GM18508 (cell line): ENCODE measurements around the gene RHOH.
"Not testable (repeated sequence)": the region's sequence is repeated elsewhere in the genome, so short reads cannot be mapped to it uniquely, and the experiment has no call there.

Source experiments
- ATAC-seq: cut with Tn5 transposase; IDR thresholded peaks from one replicate; pipeline ENCODE4 v1.9.1; 2021; ENCODE audit warnings: moderate number of reproducible peaks; ENCODE audit not compliant: insufficient read depth, unreplicated experiment

RHOH gene

DNA sequence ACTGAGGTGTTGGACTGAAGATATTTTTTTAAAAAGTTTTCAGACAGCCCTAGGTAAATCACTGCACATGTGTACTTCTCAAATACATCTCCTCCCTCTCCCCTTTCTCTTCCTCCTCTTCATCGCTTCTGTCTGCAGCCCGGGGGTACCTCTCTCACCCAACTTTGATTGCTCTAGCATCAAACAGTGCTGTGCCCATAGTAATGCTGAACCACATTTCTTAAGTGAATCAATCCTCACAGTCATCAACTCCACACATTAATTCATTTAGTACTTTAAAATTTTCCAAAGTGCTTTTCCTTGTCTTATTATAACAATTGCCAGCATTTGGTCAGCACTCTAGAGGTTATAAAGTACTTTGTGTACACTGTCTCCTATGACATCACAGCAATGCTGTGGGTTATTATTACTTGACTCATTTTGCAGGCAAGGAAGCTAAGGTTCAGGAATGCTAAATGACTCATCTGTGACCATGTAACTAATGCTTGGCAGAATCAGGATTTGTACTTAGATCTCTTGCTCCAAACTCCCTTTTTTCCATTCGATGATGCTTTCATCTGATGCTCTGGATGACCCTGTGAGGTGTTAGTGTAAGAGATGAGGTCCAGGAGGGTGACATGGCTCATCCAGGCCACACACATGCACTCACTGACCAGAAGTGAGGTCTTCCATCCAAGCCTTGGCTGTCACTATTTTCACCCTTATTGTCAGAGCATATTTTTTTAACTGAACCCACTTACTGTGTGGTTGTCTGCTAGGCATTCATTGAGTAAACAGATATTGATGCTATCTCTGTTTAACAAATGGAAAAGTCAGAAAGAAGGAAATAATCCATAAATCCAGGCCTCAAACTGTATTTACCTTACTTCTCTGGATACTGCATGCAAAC is 58.8 kb downstream of the RHOH start:
- no peak for ATAC-seq

DNA sequence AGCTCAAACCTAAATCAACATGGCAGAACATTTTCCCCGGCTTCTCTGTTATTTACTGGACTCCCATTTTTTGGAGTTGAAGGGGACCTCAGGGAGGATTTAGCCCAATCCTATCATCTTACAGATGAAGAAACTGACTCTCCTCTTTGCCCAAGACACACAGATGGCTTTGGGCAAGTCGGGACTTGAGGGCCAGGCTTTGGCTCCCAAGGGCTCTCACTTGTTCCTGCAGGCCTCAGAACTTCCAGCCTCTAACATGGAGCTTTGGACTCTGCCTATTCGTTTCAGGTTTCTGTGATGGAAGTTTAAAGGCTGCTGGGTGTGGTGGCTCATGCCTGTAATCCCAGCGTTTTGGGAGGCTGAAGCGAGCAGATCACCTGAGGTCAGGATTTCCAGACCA is 59.5 kb downstream of the RHOH start:
- ATAC-seq = no peak

DNA sequence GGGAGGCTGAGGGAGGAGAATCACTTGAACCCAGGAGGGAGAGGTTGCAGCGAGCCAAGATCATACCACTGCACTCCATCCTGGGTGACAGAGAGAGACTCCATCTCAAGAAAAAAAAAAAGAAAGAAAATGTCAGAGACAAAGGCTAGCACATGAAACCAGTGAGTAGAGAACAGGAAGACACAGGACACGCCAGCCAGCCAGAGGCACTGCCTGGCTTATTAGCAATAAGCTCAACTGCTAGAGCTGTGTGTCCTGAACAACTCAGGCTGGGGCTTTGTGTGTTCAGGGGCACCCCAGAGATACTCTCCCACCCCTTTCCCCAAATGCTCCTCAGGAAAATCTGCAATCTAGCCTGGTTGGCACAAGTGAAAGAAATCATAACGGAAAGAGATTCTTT is 60.0 kb downstream of the RHOH start:
- ATAC-seq = no peak

DNA sequence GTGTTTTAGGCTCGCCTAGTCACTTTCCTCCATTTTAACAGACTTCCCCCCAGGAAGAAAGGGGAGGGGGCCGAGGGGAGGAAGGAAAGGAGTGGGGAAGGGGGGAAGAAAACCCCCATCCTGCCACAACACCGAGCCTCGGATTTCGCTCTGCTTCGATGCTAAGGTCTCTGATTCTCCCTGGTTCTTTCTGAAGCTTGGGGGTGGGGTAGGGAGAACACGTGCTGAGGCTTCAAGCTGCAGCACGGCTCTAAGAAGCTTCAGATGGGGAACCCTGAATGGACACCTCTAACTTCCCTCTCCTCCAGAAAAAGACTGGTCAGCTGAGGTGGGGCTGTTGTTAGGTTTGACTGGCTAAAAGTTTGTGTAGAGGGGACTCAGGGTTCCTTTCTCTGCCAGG is 61.8 kb downstream of the RHOH start:
- no peak for ATAC-seq

DNA sequence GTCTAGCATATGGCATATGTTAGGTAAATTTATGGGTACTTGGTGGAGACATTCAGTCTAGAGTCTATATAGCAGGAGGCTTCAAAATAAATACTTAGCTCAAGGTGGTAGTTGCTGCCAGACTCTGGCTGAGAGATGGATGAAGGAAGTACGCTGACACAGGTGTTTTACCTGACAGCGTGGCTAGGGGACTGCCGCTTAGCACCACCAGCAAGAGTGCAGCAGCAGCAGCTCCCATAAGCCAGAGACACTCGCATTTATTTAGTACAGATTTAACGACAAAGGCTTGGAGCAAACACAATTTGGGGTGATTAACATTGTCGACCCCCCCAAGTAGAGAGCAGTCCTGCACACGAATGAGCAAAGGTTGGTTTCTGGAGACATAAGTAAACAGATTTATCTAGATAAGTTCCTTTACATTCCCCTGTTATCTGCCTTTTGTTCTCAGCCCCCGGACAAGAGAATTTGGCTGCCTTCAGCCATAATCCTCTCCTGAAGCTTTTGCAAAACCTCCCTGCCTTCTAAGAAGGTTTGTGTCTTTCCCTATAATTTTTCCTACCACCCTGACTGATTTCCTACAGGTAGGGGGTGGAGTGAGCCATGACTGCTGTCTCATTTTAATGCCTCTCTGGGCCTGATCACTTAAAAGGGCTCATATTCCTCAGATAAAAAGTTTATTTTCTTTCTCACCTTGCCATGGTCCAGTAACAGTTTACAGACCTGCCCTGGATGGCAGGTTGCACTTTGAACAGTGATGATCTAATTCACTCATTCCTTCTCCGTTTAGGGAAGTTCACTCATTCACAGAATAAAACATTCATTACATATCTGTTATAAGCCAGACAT is 64.6 kb downstream of the RHOH start:
- ATAC-seq = no peak

DNA sequence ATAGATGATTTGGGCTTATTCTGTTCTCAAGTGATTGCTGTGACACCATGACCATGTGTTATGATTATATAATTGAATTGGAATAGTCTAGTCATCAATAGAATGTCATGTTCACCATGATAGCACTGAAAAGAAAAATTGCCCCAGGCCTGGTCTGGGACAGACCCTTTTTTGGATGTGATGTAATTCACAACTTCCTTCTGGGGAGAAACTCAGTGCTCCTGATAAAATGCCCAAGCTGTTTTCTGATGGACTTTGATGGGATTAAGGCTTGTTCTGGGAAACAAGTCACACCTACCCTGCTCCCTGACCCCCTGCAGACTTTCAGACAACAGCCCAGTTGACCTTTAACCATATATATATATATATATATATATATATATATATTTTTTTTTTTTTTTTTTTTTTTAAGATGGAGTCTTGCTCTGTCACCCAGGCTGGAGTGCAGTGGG is 65.3 kb downstream of the RHOH start:
- ATAC-seq = no peak

DNA sequence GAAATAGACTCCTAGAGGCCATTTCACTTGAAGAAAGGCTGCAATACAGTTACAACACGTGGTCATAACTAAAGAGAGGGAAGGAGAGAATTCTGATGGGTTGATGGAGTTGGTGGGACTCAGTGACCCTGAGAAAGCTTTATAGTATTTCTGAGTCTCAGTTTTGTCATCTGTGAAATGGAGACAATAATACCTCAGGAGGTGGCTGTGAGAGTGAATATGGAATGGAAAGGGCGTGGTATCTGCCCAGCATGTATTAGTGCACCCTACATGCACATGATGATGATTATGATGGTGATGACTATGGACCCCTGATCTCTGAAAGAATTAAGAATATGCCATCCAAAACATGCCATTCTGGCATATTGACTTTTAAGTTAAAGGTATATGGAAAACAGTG is 66.0 kb downstream of the RHOH start:
- no peak for ATAC-seq

DNA sequence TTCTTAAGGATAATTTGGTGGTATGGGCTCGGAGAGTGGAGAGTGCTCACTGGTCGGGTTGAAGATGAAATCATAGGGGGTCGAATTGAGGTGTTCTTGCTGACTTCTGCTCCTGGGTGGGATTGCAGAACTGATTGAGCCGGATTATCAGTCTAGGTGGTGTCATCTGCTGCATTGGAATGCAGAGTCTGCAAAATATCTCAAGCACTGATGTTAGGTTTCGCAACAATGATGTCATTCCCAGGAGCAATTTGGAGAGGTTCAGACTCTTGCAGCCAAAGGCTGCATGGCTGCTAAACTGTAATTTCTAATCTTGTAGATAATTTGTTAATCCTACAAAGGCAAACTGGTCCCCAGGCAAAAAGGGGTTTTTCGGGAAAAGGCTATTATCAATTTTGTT is 67.7 kb downstream of the RHOH start:
- ATAC-seq = no peak

DNA sequence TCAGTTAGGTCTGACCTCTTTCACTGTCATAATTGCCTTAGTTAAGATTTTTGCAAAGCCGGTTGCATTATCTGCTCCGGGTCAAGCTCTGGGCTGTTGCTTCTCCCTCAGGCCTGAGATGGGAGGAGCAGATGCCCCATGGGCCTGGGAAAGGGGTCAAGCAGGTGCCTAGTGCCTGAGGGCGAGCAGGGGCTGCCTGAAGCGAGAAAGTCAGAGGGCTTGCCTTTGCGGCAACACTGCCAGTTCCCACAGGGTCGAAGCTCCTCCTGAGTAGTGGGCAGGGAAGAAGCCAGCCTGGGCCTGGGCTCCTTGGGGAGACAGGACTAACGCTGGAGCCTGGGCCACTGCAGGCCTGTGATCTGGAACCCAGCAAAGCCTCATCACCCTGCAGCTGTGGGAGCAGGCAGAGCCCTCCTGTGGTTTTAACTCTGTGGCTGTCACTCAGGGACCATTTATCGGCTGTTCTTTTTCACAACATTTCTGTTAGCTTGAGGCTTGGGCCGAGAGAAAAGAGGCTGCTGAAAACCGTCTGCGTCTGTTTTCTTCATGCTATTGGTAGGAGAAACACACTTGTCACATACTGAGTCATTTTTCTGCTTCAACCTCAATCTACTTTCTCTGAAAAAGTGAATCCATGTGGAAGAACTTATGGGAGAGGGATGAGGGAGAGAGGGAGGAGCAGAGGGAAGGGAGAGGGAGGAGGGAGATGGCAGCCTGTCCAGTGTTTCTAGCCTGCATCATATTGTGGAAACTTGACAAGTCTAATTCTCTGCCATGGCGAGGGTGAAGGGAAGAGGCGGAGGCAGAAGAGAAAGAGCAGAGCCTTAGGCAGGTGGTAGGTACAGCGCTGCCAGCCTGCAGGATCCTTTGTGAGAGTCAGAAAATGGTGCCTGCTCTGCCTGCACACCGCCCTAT is 68.4 kb downstream of the RHOH start:
- no peak for ATAC-seq

DNA sequence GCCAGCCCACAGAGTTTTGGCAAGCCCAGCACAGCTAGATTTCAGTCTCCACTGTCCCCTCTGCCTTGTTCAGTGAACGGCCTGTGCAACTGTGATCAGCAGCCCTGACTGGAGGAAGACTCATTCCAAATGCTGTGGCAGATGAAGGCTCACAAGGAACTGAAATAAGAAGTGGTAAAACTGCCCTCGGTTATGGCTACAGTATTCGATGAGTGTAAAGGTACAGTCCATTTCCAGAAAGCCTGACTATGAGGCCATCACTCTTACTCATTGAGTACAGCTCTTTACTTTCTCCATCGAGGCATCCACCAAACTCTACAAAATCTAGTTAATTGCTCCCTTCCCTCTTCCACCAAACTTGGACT is 69.1 kb downstream of the RHOH start:
- no peak for ATAC-seq

DNA sequence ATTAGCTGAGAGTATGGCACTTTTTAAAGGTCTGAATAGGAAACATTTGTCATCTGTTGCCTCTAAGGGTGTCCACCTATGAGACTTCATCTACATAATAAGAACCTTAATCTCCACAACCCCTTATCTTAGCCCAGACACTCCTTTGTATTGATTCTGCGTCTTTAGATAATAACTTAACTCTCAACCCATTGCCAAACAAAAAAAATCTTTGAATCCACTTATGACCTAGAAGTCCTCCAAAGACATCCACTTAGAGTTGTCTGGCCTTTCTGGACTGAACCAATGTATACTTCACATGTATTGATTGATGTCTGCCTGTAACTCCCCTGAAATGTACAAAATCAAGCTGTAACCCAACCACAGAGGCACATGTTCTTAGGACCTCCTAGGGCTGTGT is 72.3 kb downstream of the RHOH start:
- no peak for ATAC-seq

DNA sequence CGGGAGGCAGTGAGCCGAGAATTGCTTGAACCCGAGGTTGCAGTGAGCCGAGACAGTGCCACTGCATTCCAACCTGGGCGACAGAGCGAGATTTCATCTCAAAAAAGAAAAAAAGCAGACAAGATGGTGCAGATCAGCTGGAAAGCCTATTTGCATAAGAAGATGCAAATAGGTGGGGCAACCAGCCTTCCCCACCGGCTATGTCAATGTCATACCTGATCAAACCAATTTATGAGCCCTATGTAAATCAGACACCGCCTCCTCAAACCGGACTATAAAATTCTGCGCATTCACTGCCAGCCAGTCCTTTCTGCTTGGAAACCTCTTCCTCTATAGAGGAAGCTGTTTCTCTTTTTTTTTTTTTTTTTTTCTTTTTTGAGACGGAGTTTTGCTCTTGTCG is 73.8 kb downstream of the RHOH start:
- ATAC-seq = no peak

DNA sequence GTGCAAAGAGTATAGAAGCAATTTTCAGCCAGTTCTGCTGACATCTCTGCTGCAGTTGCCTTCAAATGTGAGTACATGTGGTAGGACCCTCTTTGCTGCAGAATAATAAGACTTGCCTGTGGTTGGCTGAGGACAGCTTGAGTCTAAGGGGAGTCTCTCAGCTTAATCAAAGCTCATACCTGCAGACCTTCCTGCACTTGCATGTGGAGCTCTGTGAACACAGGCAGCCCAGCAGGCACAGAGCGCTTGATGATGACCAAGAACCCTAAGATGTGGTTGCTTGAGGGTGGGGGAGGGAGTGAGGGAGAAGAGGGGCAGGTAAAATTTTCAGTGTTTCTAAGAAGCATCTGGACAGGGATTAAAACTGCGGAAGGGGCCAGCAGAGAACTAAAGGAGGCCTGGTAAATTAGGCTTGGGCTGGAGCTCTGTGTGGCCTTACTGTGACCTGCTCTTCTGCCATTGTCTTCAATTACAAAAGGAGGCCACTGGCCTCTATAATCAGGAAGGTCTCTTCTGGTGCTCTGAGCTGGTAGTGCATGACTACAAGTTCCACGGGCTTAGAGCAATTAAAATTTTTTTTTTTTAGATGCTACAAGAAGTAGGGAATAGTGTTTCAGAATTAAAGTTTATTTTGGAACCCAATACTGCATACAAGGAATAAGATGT is 78.4 kb downstream of the RHOH start:
- no peak for ATAC-seq

DNA sequence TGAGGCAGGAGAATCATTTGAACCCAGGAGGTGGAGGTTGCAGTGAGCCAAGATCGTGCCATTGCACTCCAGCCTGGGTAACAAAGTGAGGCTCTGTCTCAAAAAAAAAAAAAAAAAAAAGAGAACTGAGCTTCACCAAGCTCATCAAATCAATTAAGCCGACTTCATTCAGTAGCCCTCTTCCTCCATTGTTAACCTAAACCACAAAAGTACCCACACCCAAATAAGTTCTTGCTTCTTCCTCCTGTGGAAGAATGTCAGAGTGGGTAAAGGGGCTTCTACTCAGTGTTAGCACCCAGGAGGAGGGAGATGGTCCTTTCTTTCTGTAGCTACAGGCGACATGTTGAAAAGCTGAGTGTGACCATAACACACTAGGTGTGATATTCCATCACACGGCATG is 79.7 kb downstream of the RHOH start:
- ATAC-seq = no peak

DNA sequence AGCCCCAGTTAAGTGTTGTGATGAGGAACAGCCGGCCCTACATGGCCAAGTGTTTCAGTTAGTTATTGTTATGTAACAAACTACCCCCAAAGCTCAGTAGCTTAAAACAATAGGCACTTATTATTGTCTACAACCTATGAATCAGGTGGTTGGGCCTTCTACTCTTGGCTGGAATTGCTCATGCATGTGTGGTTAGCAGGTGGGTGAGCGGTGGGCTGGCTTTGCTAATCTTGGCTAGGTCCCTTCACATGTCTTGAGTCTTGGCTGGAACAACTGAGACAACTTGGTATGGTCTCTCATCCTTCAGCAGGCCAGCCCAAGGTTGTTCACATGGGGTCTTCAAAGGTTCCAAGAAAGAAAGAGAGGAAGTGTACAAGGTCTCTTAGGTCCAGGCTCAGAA is 83.8 kb downstream of the RHOH start:
- no peak for ATAC-seq

DNA sequence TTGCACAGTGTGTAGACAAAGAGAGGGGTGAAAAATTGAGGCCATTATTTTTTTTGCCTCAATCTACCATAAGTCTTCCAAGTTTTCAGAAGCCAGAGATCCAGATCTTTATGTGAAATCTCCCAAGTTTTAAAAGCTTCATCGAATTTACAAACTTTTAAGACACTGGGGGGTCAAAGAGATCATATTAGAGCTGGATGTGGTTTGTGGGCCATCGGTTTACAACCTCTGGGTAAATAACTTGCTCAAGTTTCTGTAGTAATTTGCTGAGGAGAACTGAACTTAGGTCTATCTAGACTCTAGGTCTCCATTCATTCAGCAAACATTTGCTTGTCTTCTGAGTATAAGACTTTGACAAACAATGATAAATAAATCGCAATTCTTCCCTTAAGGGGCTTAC is 84.3 kb downstream of the RHOH start:
- ATAC-seq = no peak

DNA sequence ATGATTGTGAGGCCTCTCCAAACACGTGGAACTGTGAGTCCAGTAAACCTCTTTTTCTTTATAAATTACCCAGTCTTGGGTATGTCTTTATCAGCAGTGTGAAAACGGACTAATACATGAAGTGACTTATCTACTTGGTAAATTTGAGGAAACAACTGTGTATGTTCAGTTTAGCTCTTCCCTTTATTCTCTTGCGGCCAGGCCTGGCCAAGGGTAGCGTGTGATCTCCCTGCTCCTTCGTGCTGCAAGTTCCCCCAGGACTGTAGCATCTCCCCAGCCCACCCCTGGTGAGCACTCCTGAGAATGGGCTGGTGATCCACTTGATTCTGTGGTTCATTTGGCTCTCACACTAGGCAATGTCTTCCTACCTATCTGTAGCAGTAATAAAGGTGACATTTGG is 85.1 kb downstream of the RHOH start:
- no peak for ATAC-seq

DNA sequence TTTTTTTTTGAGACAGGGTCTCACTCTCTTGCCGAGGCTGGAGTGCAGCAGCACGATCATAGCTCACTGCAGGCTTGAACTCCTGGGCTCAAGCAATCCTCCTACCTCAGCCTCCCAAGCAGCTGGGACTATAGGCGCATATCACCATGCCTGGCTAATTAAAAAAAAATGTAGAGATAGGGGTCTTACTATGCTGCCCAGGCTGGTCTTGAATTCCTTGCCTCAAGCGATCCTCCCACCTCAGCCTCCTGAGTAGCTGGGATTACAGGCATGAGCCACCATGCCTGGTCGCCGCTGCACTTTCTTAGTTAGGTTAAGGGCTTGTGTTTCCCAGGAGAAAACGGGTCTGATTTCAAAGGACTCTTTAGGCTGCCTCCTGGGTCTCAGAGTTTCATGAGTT is 86.0 kb downstream of the RHOH start:
- not testable (repeated sequence) for ATAC-seq

DNA sequence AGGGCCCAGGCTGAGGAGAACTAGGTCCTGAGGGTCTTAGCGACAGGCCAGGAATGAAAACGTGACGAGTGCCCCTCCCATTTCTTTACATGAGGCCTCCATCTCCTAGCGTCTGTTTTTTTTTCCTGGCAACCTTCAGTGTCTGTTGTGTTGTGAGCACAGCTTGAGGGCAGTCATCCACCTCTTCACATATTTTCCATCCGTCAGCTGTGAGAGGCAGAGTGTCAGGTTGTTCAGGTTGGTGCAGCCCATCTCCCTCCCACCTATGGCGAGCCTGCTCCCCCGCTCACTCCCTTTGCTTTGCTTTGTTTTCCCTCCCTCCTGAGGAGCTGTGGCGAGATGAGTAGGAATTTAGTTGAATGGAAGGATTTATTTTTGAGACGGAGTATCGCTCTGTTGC is 86.6 kb downstream of the RHOH start:
- ATAC-seq = no peak

DNA sequence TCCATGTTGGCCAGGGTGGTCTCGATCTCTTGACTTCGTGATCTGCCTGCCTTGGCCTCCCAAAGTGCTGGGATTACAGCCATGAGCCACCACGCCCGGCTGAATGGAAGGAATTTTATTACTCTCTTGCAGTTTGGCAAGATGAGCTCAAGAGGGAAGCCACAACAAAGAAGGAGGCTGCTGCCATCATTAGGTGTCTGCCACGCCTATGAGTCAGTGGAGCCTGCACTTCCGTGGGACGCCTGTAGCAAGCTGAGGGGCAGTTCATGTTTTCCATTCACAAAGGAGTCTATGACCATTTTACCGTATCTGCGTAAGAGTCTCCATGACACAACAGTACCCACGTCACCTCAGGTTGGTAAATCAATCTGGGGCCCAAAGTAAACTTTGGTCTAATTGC is 87.1 kb downstream of the RHOH start:
- ATAC-seq = no peak
